Measurements from ENCODE around the gene NHEJ1. TPM values are rescaled to one million over a fixed set of nuclear protein-coding genes. Genes with fewer than 3 reads are reported as not detected.

The NHEJ1 gene
- total and polyA plus RNA-seq, 9 of the 15 experiments (the other 6 are each of a cell fraction or from before 2014, with no cell fraction given): 9.0 to 23.7 (median 13.9) TPM

- TF ChIP-seq SMC3 (conservative IDR thresholded peaks at IDR 0.05; ENCODE audit: insufficient read depth, low read depth, low read length): no peak
- TF ChIP-seq HMG20B (CRISPR knock-in tag; IDR thresholded peaks at IDR 0.05): no peak
- no peak for TF ChIP-seq MTA2 (IDR thresholded peaks at IDR 0.05; ENCODE audit: low read depth)
- TF ChIP-seq E2F4 (CRISPR knock-in tag; IDR thresholded peaks at IDR 0.05; ENCODE audit: low read depth): 0 out of 2 replicates have a peak, but pooled peaks have one; percentile 61
- no peak for TF ChIP-seq RHOXF2B (CRISPR knock-in tag; conservative IDR thresholded peaks at IDR 0.05)
- TF ChIP-seq RBM25 (IDR thresholded peaks at IDR 0.05; ENCODE audit: low read depth, low read length, severe bottlenecking): no peak
- no peak for TF ChIP-seq AFF1 (IDR thresholded peaks at IDR 0.05; ENCODE audit: low read depth in 1 of 2, partially characterized antibody in 2 of 2)
- no peak for TF ChIP-seq ZNF217 (CRISPR knock-in tag; IDR thresholded peaks at IDR 0.05)
- no peak for TF ChIP-seq NR3C1 (CRISPR knock-in tag; IDR thresholded peaks at IDR 0.05)
- TF ChIP-seq JUND (IDR thresholded peaks at IDR 0.05; ENCODE audit: borderline replicate concordance, low read depth, low read length): no peak; the same call in 1 of the 2 replicates
- no peak; the same call in 2 of the 3 replicates for TF ChIP-seq JUND (tag; IDR thresholded peaks at IDR 0.05; ENCODE audit: borderline replicate concordance, low read depth, low read length)
- no peak for TF ChIP-seq GATAD2A (IDR thresholded peaks at IDR 0.05)
- no peak for TF ChIP-seq NELFE (IDR thresholded peaks at IDR 0.05; ENCODE audit: insufficient read depth, insufficient read length)
- peak; percentile 64; the same call in 1 of the 2 replicates for TF ChIP-seq SPI1 (IDR thresholded peaks at IDR 0.05; ENCODE audit: borderline replicate concordance, low read depth, low read length)
- no peak for TF ChIP-seq SMARCB1 (IDR thresholded peaks at IDR 0.05; ENCODE audit: insufficient read length, low read depth)
- TF ChIP-seq MLX (CRISPR knock-in tag; conservative IDR thresholded peaks at IDR 0.05): no peak
- TF ChIP-seq ZNF561 (CRISPR knock-in tag; conservative IDR thresholded peaks at IDR 0.05): no peak
- TF ChIP-seq DNMT1 (IDR thresholded peaks at IDR 0.05): no peak
- no peak for TF ChIP-seq ZNF445 (CRISPR knock-in tag; IDR thresholded peaks at IDR 0.05; ENCODE audit: low read depth)
- no peak for TF ChIP-seq ZHX1 (conservative IDR thresholded peaks at IDR 0.05; ENCODE audit: low read length)
Observed at GRCh38 chr2:219176818-219177551, 16.4 kb upstream of the NHEJ1 start, which contains the start of gene CNPPD1 (continued).

Measured in K562 (cell line).